H1 (cell line): ENCODE measurements around the gene RGS7BP. TPM values are rescaled to one million over a fixed set of nuclear protein-coding genes. Genes with fewer than 3 reads are reported as not detected.

Experiments used
- CTCF ChIA-PET: fragments of 300-600 bp; sonication (Branson Sonifier 250); formaldehyde crosslinking; loops from one replicate; lab custom pipeline; 2021; ENCODE audit not compliant: partially characterized antibody; lab: Charles Lee
- POLR2A ChIA-PET: fragments of 300-600 bp; sonication (Branson Sonifier 250); formaldehyde crosslinking; loops from one replicate; lab custom pipeline; 2021; ENCODE audit warnings: inconsistent platforms; ENCODE audit not compliant: partially characterized antibody; lab: Charles Lee
- DNase-seq, 2 experiments: peaks; one replicate each; pipeline versions ENCODE4 v3.0.0 to v3.0.0-alpha.2; 2010 to 2022; ENCODE audit warnings: low spot score in 2 of 2, low read depth in 1 of 2, mixed read lengths in 1 of 2
- FAIRE-seq: peaks from 2 replicates; lab custom pipeline; 2011; peaks lifted over from hg19 to GRCh38; lab: Jason Lieb, UNC
- H2AFZ ChIP-seq: 2 replicates; pipeline ENCODE4 v1.8.1; 2012; ENCODE audit warnings: low read length, inconsistent platforms
- H2AK5ac ChIP-seq: 2 replicates; pipeline ENCODE4 v1.6.1; 2013; ENCODE audit warnings: low read depth, low read length
- H2BK120ac ChIP-seq: replicated peaks from 2 replicates; pipeline ENCODE3; 2013; ENCODE audit warnings: low read depth, low read length, inconsistent platforms
- H2BK12ac ChIP-seq: 2 replicates; pipeline ENCODE4 v1.6.1; 2013; ENCODE audit warnings: low read depth, low read length
- H2BK15ac ChIP-seq: 2 replicates; pipeline ENCODE4 v1.6.1; 2013; ENCODE audit warnings: low read length
- H2BK20ac ChIP-seq: 2 replicates; pipeline ENCODE4 v1.6.1; 2013; ENCODE audit warnings: low read length
- H2BK5ac ChIP-seq: 2 replicates; pipeline ENCODE4 v1.6.1; 2013; ENCODE audit warnings: low read depth, low read length
- H3K14ac ChIP-seq: 2 replicates; pipeline ENCODE4 v1.6.1; 2013; ENCODE audit warnings: inconsistent platforms; ENCODE audit not compliant: insufficient read length
- H3K18ac ChIP-seq: 2 replicates; pipeline ENCODE4 v1.6.1; 2013; ENCODE audit warnings: low read length; ENCODE audit errors: extremely low read depth
- H3K23ac ChIP-seq: 2 replicates; pipeline ENCODE4 v1.6.1; 2013; ENCODE audit warnings: inconsistent platforms; ENCODE audit not compliant: insufficient read length
- H3K23me2 ChIP-seq: 2 replicates; pipeline ENCODE4 v1.6.1; 2013; ENCODE audit warnings: low read depth, low read length
- H3K27ac ChIP-seq: 2 replicates; pipeline ENCODE4 v1.6.1; 2011; ENCODE audit warnings: low read depth, low read length, inconsistent platforms
- H3K27me3 ChIP-seq, 4 experiments: replicated peaks in 1 of 4; 1 replicate in 1 of 4; 2 replicates in 3 of 4; pipeline versions ENCODE4 v1.6.1 to v1.8.1; 2011 to 2013; ENCODE audit warnings: low read length in 3 of 4, mild to moderate bottlenecking in 3 of 4, inconsistent platforms in 2 of 4, mixed read lengths in 2 of 4, moderate library complexity in 1 of 4; ENCODE audit not compliant: control insufficient read depth in 3 of 4, insufficient read depth in 3 of 4; ENCODE audit errors: extremely low read depth in 1 of 4
- H3K36me3 ChIP-seq, 4 experiments: 2 replicates each; pipeline versions ENCODE4 v1.6.1 to v1.8.1; 2011 to 2013; ENCODE audit warnings: mild to moderate bottlenecking in 4 of 4, low read length in 3 of 4, moderate library complexity in 2 of 4, control low read depth in 1 of 4, inconsistent platforms in 1 of 4; ENCODE audit not compliant: insufficient read depth in 4 of 4, control insufficient read depth in 2 of 4
- H3K4ac ChIP-seq: replicated peaks from 2 replicates; pipeline ENCODE3; 2013; ENCODE audit warnings: low read length, low read depth, mixed read lengths, inconsistent platforms; ENCODE audit not compliant: insufficient read length
- H3K4me1 ChIP-seq, 4 experiments: replicated peaks in 1 of 4; 1 replicate in 1 of 4; 2 replicates in 3 of 4; pipeline versions ENCODE4 v1.6.1 to v1.8.1; 2011 to 2013; ENCODE audit warnings: low read length in 3 of 4, inconsistent platforms in 2 of 4, mixed read lengths in 1 of 4; ENCODE audit not compliant: insufficient read depth in 4 of 4, control insufficient read depth in 3 of 4
- H3K4me2 ChIP-seq, 2 experiments: 2 replicates each; pipeline versions ENCODE4 v1.6.1 to v1.8.1; 2011 to 2013; ENCODE audit warnings: low read depth in 2 of 2, low read length in 2 of 2, control low read depth in 1 of 2, inconsistent platforms in 1 of 2, mild to moderate bottlenecking in 1 of 2; ENCODE audit not compliant: insufficient read depth in 1 of 2
- H3K4me3 ChIP-seq, 4 experiments: fragments of 200-600, 300-600 bp in 1 of 4; sonication (generic), shearing (Covaris generic), sonication (Bioruptor Twin) in 1 of 4; 2 replicates each; pipeline versions ENCODE4 v1.5.1 to v1.8.1; 2011 to 2016; ENCODE audit warnings: low read length in 4 of 4, low read depth in 3 of 4, control low read depth in 2 of 4, inconsistent platforms in 2 of 4, mild to moderate bottlenecking in 2 of 4, mixed read lengths in 1 of 4, moderate library complexity in 1 of 4; ENCODE audit not compliant: insufficient read depth in 2 of 4; ENCODE audit errors: extremely low read depth in 1 of 4
- H3K56ac ChIP-seq: replicated peaks from 2 replicates; pipeline ENCODE3; 2013; ENCODE audit warnings: low read depth, mild to moderate bottlenecking, mixed read lengths, low read length, inconsistent platforms; ENCODE audit not compliant: insufficient read length
- H3K79me1 ChIP-seq: 2 replicates; pipeline ENCODE4 v1.6.1; 2013; ENCODE audit warnings: low read depth, low read length, control low read depth
- H3K79me2 ChIP-seq, 2 experiments: 2 replicates each; pipeline versions ENCODE4 v1.6.1 to v1.8.1; 2012 to 2013; ENCODE audit warnings: low read length in 2 of 2, mild to moderate bottlenecking in 2 of 2, inconsistent platforms in 1 of 2; ENCODE audit not compliant: insufficient read depth in 2 of 2, control insufficient read depth in 1 of 2
- H3K9ac ChIP-seq, 4 experiments: replicated peaks in 1 of 4; 1 replicate in 1 of 4; 2 replicates in 3 of 4; pipeline versions ENCODE4 v1.6.1 to v1.8.1; 2011 to 2013; ENCODE audit warnings: low read depth in 3 of 4, low read length in 3 of 4, control low read depth in 2 of 4, mild to moderate bottlenecking in 2 of 4, moderate library complexity in 2 of 4, inconsistent platforms in 1 of 4; ENCODE audit errors: extremely low read depth in 1 of 4
- H3K9me3 ChIP-seq, 2 experiments: 2 replicates each; pipeline versions ENCODE4 v1.6.1 to v1.8.1; 2012 to 2013; ENCODE audit warnings: mild to moderate bottlenecking in 2 of 2, moderate library complexity in 2 of 2, control low read depth in 1 of 2, inconsistent platforms in 1 of 2, low read depth in 1 of 2, low read length in 1 of 2, mixed read lengths in 1 of 2; ENCODE audit not compliant: insufficient read depth in 2 of 2
- H4K20me1 ChIP-seq, 2 experiments: replicated peaks in 1 of 2; 2 replicates each; pipeline versions ENCODE3 to v1.8.1; 2011 to 2013; ENCODE audit warnings: inconsistent platforms in 2 of 2, low read length in 2 of 2, mild to moderate bottlenecking in 1 of 2; ENCODE audit not compliant: insufficient read depth in 2 of 2, control insufficient read depth in 1 of 2
- H4K5ac ChIP-seq: 2 replicates; pipeline ENCODE4 v1.6.1; 2013; ENCODE audit warnings: low read length, low read depth, mixed read lengths, inconsistent platforms; ENCODE audit not compliant: insufficient read length
- H4K8ac ChIP-seq: 2 replicates; pipeline ENCODE4 v1.8.0; 2013; ENCODE audit warnings: mild to moderate bottlenecking, moderate library complexity, low read length, inconsistent platforms; ENCODE audit not compliant: insufficient read depth; ENCODE audit errors: extremely low read depth
- H4K91ac ChIP-seq: replicated peaks from 2 replicates; pipeline ENCODE3; 2013; ENCODE audit warnings: low read length, mixed read lengths, inconsistent platforms; ENCODE audit not compliant: insufficient read length
- CTBP2 ChIP-seq: IDR thresholded peaks from 2 replicates; pipeline ENCODE4 v1.7.0; 2011; ENCODE audit warnings: borderline replicate concordance, mild to moderate bottlenecking, moderate library complexity, mixed read lengths, low read length; ENCODE audit not compliant: insufficient read depth, insufficient read length
- RFX5 ChIP-seq: IDR thresholded peaks from 2 replicates; pipeline ENCODE4 v1.6.1; 2011; ENCODE audit warnings: low read depth, low read length, improper control_type of control experiment, borderline replicate concordance
- SP2 ChIP-seq: IDR thresholded peaks from 2 replicates; pipeline ENCODE4 v1.6.1; 2012; ENCODE audit warnings: mild to moderate bottlenecking, low read length, inconsistent platforms
- WGBS, 2 experiments: shearing (Covaris generic) in 1 of 2; methylation state at CpG; one replicate each; pipeline versions ENCODE4 v1.1.6 to v1.1.7; 2013 to 2015; ENCODE audit warnings: low lambda C conversion rate in 2 of 2, mixed read lengths in 2 of 2, inconsistent platforms in 1 of 2, low coverage in 1 of 2, missing lambda C conversion rate in 1 of 2; ENCODE audit not compliant: insufficient replicate concordance in 2 of 2, insufficient coverage in 1 of 2, insufficient read length in 1 of 2; ENCODE audit errors: extremely low coverage in 1 of 2, missing lambda C conversion rate in 1 of 2; 5-methylcytosine and 5-hydroxymethylcytosine counted together
- polyA plus RNA-seq, 7 experiments: library from polyadenylated mRNA; depleted of rRNA in 3 of 7; stranded (reverse) in 5 of 7; unstranded in 2 of 7; fragments of >200 nt in 5 of 7; fragments of 200-250 nt in 2 of 7; gene quantifications; 1 replicate in 5 of 7; 2 replicates in 1 of 7; 4 replicates in 1 of 7; pipeline versions ENCODE4 v1.2.1 to v1.2.3, GENCODE V29; 2011 to 2013; ENCODE audit warnings: missing spikeins in 2 of 7, mixed read lengths in 2 of 7
- total RNA-seq: library from RNA; stranded (reverse); fragmentation: NEBNext Ultra II Directional; extraction: Animal tissue kit (Norgen Biotek cat#: 25700); gene quantifications from 2 replicates; pipeline ENCODE4 v1.2.1, GENCODE V29; 2021

The RGS7BP gene
- total and polyA plus RNA-seq, 2 of the 8 experiments (the other 6 are each of a cell fraction or from before 2014, with no cell fraction given) = 0.65 to 2.3 TPM

- Histone ChIP-seq H3K14ac (no peak overlapping the region), H4K8ac (no peak overlapping the region), H3K4ac (no peak overlapping the region), H2AFZ (no peak overlapping the region), H3K79me1 (no peaks in the 10 kb centered on the region), H3K9ac (no peak overlapping the region), H3K27me3 (no peaks in the 10 kb centered on the region), H2BK20ac (no peak overlapping the region), H3K4me1 (peaks cover 0 to 12% (median 2%) of the 10 kb centered on the region in 4 experiments; a peak in 4 of 7 replicates), H3K36me3 (no peaks in the 10 kb centered on the region), H2AK5ac (no peak overlapping the region), H2BK5ac (no peak overlapping the region), H2BK120ac (no peak overlapping the region), H3K23ac (no peak overlapping the region), H3K18ac (no peak overlapping the region), H2BK15ac (no peak overlapping the region), H3K4me3 (no peak overlapping the region), H4K20me1 (no peaks in the 10 kb centered on the region), H3K79me2 (no peaks in the 10 kb centered on the region), H3K9me3 (no peaks in the 10 kb centered on the region), H3K23me2 (no peaks in the 10 kb centered on the region), H2BK12ac (no peak overlapping the region), H4K91ac (no peak overlapping the region), H3K4me2 (no peak overlapping the region), H3K27ac (no peak overlapping the region)
- CTCF ChIA-PET = interaction anchor here (1.1 to 10.0 kb wide), 6 partner anchors 16 to 364 kb away, joined by 3 to 105 read pairs (median 4); no protein-coding TSS in a partner anchor
- POLR2A ChIA-PET = no interaction called here
- DNase-seq = no peak
- 43% methylated on average over 2 of the region's 2 CpGs; no CpG with 5 or more reads in 1 of the 2 experiments for WGBS, 2 experiments
- peak; percentile 27; the same call in 1 of the 2 replicates for TF ChIP-seq RFX5
- TF ChIP-seq CTBP2 = no peak
- no peak for TF ChIP-seq SP2
- TF ChIP-seq, all 59 proteins: peak for 1
- FAIRE-seq = peak; percentile 19
- Histone ChIP-seq H4K5ac (no peak overlapping the region), H3K56ac (no peak overlapping the region)
These were observed 87.0 kb downstream of the RGS7BP start for GRCh38 chr5:64592730-64593341.
